Small intestine (tissue), 4 donors: ENCODE measurements around the gene SMIM34. TPM values are rescaled to one million over a fixed set of nuclear protein-coding genes. Genes with fewer than 3 reads are reported as not detected.

Source experiments
- polyA plus RNA-seq, 4 donors: library from polyadenylated mRNA; stranded (reverse) in 3 of 4; unstranded in 1 of 4; fragments of 200-250 nt in 3 of 4; fragments of 120-200 nt in 1 of 4; gene quantifications; one replicate each; pipeline versions ENCODE4 v1.2.1 to v1.2.3, GENCODE V29; 2013
- donor health status: healthy with polysubstance abuse.
- donor health status: Bipolar disorder and iron deficiency.
- donor health status: healthy.

SMIM34 gene
- polyA plus RNA-seq, 4 donors = 0.04 TPM; not detected in 3

Other genes with a start within 250 kb of the SMIM34 start
- under 1 TPM in 2 of 4 donors, not detected in 2; 0.16 to 0.52 TPM for gene KCNE2, start 59.9 kb downstream of the SMIM34 start, polyA plus RNA-seq
- gene SMIM11, start 48.4 kb downstream of the SMIM34 start, polyA plus RNA-seq = 1 to 10 TPM in 2 of 4 donors, not detected in 2; 4.2 to 9.3 TPM
- gene KCNE1, start 88.3 kb upstream of the SMIM34 start, polyA plus RNA-seq = under 1 TPM in 2 of 4 donors, not detected in 2; 0.37 to 0.38 TPM
- 10 to 100 TPM; 23.6 to 46.8 (median 35.3) TPM for gene RCAN1, start 191.2 kb upstream of the SMIM34 start, polyA plus RNA-seq
- 10 to 100 TPM in 1 of 4 donors, 1 to 10 TPM in 1, under 1 TPM in 2; 0.22 to 13.8 (median 2.0) TPM for gene CLIC6, start 245.0 kb upstream of the SMIM34 start, polyA plus RNA-seq